ENCODE measurements around the gene QRSL1.
"Not testable (repeated sequence)": the region's sequence is repeated elsewhere in the genome, so short reads cannot be mapped to it uniquely, and the experiment has no call there.

The QRSL1 gene, protein sequence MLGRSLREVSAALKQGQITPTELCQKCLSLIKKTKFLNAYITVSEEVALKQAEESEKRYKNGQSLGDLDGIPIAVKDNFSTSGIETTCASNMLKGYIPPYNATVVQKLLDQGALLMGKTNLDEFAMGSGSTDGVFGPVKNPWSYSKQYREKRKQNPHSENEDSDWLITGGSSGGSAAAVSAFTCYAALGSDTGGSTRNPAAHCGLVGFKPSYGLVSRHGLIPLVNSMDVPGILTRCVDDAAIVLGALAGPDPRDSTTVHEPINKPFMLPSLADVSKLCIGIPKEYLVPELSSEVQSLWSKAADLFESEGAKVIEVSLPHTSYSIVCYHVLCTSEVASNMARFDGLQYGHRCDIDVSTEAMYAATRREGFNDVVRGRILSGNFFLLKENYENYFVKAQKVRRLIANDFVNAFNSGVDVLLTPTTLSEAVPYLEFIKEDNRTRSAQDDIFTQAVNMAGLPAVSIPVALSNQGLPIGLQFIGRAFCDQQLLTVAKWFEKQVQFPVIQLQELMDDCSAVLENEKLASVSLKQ

DNA sequence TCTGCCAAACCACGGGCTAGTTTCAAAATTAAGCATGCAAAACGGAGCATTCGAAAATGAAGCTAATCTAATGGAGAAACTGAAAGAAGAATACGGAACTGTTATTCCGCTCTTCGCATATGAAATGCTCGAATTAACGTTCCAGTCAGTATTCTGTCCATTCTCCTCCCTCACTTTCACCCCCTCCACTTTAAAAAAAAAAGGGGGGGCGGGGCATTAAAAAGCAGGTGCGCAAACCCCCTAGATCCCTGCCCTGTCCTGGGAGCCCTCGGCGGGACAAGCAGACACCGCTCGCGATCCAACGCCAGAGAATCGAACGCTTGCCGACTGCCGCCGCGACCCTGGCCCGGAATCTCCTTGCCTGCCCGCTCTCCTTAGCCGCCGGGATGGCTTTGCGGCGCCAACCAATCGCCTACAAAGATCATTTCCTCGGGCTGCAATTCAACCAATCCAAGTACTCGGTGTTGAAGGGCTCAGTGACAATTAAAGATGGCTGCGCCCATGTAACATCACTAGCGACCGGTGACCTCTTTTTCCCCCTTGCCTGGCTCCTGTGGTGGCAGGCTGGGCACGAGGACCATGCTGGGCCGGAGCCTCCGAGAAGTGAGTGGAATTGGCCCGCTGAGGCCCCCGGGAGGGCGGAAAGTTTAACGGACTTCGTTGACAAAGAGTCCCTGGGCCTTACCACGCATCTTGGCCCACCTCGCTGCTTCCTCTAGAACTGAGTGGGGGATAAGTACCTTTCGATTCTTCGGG, at the start of gene QRSL1, which contains the start of gene RTN4IP1:
Gene QRSL1 (plus strand): TSS at position 476 of the 756 bp plus-strand sequence. CDS start 104 bp downstream, at position 580.
Gene RTN4IP1 (minus strand): TSS at position 396 of the 756 bp plus-strand sequence. CDS start 477 bp downstream, outside the sequence.
- Histone ChIP-seq H3K4me3 (ENCODE audit: insufficient read depth, low read length, poor library complexity, severe bottlenecking) (peak within 1 kb of the TSS; percentile 83), H3K9me3 (ENCODE audit: insufficient read depth, low read length) (no peaks in the 10 kb centered on the region), H3K4me2 (ENCODE audit: low read depth, low read length, poor library complexity, severe bottlenecking) (peak within 1 kb of the TSS; percentile 100), H3K9me2 (replicated peaks; ENCODE audit: insufficient read depth, low read length) (no peaks in the 10 kb centered on the region), H3K79me2 (ENCODE audit: insufficient read depth, low read length) (peaks cover 78% of the 10 kb centered on the region), H3K36me3 (ENCODE audit: low read length) (no peaks in the 10 kb centered on the region), H3K9ac (ENCODE audit: low read length) (peak within 1 kb of the TSS; percentile 87), H2AFZ (ENCODE audit: low read depth, low read length, severe bottlenecking) (peak within 1 kb of the TSS; percentile 12), H3K27me3 (ENCODE audit: low read length) (no peaks in the 10 kb centered on the region), H4K20me1 (ENCODE audit: low read depth, low read length) (no peaks in the 10 kb centered on the region), H3F3A (ENCODE audit: insufficient read depth) (peaks cover 52% of the 10 kb centered on the region), H3K27ac (ENCODE audit: low read depth, low read length) (peak within 1 kb of the TSS; percentile 94)
- TF ChIP-seq EZH2phosphoT487 (conservative IDR thresholded peaks at IDR 0.05; ENCODE audit: low read length), result no peak
- TF ChIP-seq, protein P1, sequence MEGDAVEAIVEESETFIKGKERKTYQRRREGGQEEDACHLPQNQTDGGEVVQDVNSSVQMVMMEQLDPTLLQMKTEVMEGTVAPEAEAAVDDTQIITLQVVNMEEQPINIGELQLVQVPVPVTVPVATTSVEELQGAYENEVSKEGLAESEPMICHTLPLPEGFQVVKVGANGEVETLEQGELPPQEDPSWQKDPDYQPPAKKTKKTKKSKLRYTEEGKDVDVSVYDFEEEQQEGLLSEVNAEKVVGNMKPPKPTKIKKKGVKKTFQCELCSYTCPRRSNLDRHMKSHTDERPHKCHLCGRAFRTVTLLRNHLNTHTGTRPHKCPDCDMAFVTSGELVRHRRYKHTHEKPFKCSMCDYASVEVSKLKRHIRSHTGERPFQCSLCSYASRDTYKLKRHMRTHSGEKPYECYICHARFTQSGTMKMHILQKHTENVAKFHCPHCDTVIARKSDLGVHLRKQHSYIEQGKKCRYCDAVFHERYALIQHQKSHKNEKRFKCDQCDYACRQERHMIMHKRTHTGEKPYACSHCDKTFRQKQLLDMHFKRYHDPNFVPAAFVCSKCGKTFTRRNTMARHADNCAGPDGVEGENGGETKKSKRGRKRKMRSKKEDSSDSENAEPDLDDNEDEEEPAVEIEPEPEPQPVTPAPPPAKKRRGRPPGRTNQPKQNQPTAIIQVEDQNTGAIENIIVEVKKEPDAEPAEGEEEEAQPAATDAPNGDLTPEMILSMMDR (IDR thresholded peaks at IDR 0.05; ENCODE audit: insufficient read depth, low read length, poor library complexity, severe bottlenecking), result no peak

DNA sequence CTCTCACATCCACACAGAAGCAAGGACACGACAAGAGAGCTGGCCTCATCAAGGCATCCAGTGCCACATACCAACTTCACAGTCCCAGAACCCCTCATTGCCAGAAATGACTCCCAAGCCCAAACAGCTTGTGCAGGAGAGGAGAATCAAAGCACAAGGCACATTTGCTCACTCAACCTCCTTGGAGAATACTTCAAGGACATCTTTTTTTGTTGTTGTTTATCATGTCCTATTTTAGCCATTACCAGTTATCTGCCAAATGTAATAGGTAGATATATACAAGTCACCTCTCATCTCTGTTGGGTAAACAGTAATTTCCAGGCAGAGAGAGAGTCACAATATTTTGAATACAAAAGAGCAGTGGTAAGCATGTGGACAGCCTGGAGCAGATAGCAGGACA, 47.9 kb upstream of the QRSL1 start:
- Histone ChIP-seq H2AFZ (ENCODE audit: low read depth, low read length, severe bottlenecking) (no peak overlapping the region), H3K36me3 (ENCODE audit: low read length) (no peaks in the 10 kb centered on the region), H3K4me3 (ENCODE audit: insufficient read depth, low read length, poor library complexity, severe bottlenecking) (no peak overlapping the region), H3K9ac (ENCODE audit: low read length) (no peak overlapping the region), H3F3A (ENCODE audit: insufficient read depth) (no peaks in the 10 kb centered on the region), H3K9me2 (replicated peaks; ENCODE audit: insufficient read depth, low read length) (no peaks in the 10 kb centered on the region), H3K79me2 (ENCODE audit: insufficient read depth, low read length) (no peaks in the 10 kb centered on the region), H3K9me3 (ENCODE audit: insufficient read depth, low read length) (no peaks in the 10 kb centered on the region), H4K20me1 (ENCODE audit: low read depth, low read length) (no peaks in the 10 kb centered on the region), H3K27me3 (ENCODE audit: low read length) (no peaks in the 10 kb centered on the region), H3K4me2 (ENCODE audit: low read depth, low read length, poor library complexity, severe bottlenecking) (no peak overlapping the region), H3K27ac (ENCODE audit: low read depth, low read length) (no peak overlapping the region)
- TF ChIP-seq, protein P1 (IDR thresholded peaks at IDR 0.05; ENCODE audit: insufficient read depth, low read length, poor library complexity, severe bottlenecking), result no peak
- no peak for TF ChIP-seq EZH2phosphoT487 (conservative IDR thresholded peaks at IDR 0.05; ENCODE audit: low read length)

DNA sequence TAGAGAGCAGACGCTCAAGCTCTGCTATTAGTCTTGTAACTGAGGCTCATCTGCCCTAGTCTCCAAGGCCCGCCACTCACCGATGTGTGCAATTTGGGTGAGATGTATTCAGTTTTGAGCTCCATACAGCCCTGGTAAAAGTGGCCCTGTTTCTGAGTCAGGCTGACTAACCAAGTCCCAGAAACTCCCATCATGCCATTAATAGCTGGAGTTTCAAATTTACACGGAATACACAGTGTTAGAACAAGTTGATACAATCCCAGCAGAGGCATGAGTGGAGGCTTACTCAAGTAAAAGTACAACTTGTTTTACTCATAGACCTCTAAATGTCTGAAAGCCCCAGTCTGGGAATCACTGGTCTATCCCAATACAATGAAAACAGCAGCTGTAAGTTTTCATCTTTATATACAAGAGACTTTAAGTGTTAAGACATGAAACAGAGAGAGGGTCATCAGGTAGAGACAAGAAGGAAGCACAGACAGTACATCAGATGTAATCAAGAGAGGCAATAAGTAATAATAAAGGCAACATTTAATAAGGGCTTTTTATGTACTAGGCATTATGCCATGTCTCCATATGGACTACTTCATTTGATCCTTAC, 42.5 kb upstream of the QRSL1 start:
- Histone ChIP-seq H3K79me2 (ENCODE audit: insufficient read depth, low read length) (no peaks in the 10 kb centered on the region), H3K9ac (ENCODE audit: low read length) (no peak overlapping the region), H3K9me2 (replicated peaks; ENCODE audit: insufficient read depth, low read length) (no peaks in the 10 kb centered on the region), H3K27ac (ENCODE audit: low read depth, low read length) (no peak overlapping the region), H3K4me3 (ENCODE audit: insufficient read depth, low read length, poor library complexity, severe bottlenecking) (no peak overlapping the region), H3K4me2 (ENCODE audit: low read depth, low read length, poor library complexity, severe bottlenecking) (no peak overlapping the region), H2AFZ (ENCODE audit: low read depth, low read length, severe bottlenecking) (no peak overlapping the region), H3K9me3 (ENCODE audit: insufficient read depth, low read length) (no peaks in the 10 kb centered on the region), H3F3A (ENCODE audit: insufficient read depth) (no peaks in the 10 kb centered on the region; the same call in 1 of the 2 replicates), H3K36me3 (ENCODE audit: low read length) (0 out of 2 replicates have a peak, but pooled peaks cover 6% of the 10 kb centered on the region), H3K27me3 (ENCODE audit: low read length) (no peaks in the 10 kb centered on the region), H4K20me1 (ENCODE audit: low read depth, low read length) (no peaks in the 10 kb centered on the region)
- TF ChIP-seq EZH2phosphoT487 (conservative IDR thresholded peaks at IDR 0.05; ENCODE audit: low read length), result no peak
- TF ChIP-seq, protein P1 (IDR thresholded peaks at IDR 0.05; ENCODE audit: insufficient read depth, low read length, poor library complexity, severe bottlenecking), result no peak

DNA sequence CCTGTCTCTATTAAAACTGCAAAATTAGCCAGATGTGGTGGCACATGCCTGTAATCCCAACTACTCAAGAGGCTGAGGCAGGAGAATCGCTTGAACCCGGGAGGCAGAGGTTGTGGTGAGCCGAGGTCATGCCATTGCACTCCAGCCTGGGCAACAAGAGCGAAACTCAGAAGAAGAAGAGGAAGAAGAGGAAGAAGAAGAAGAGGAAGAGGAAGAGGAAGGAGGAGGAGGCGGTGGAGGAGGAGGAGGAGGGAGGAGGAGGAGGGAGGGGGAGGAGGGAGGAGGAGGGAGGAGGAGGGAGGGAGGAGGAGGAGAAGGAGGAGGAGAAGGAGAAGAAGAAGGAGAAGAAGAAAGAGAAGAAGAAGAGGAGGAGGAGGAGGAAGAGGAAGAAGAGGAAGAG, 40.4 kb upstream of the QRSL1 start:
- H3K79me2 ChIP-seq (ENCODE audit: insufficient read depth, low read length); H3K27ac ChIP-seq (ENCODE audit: low read depth, low read length); H3K4me2 ChIP-seq (ENCODE audit: low read depth, low read length, poor library complexity, severe bottlenecking); H3K27me3 ChIP-seq (ENCODE audit: low read length); H3K9me3 ChIP-seq (ENCODE audit: insufficient read depth, low read length); H3K9ac ChIP-seq (ENCODE audit: low read length); H3K4me3 ChIP-seq (ENCODE audit: insufficient read depth, low read length, poor library complexity, severe bottlenecking); H2AFZ ChIP-seq (ENCODE audit: low read depth, low read length, severe bottlenecking); H4K20me1 ChIP-seq (ENCODE audit: low read depth, low read length); H3K9me2 ChIP-seq (replicated peaks; ENCODE audit: insufficient read depth, low read length); H3F3A ChIP-seq (ENCODE audit: insufficient read depth); H3K36me3 ChIP-seq (ENCODE audit: low read length): not testable (repeated sequence)

Data from SU-DHL-6 (cell line).